Measurements from ENCODE around the gene LRRN4.

DNA sequence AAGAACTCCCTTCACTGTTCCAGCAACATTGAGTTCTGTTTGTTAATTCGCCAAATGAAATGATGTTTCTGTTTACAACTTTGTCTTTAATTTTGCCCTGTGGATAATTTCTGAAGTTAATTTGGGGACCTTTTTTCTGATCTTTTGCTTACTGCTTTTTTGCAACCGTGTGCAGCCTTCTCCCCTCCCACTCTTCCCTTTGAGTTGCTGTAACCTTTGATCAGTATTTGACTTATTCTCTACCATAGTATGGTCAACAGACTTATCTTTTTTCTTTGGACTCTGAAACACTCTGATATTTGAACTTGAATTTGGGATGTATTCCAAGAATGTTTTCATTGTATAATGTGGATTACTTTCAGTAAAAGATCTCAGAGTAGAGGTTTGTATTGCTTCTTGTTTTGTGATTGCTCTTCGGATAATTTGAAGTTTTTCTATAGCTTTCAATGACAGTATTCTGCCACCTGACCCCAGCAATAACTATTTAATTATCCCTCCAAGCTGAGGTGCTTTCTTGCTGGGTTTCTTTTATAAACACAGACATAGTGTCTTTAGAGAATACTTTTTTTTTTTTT is 46.2 kb downstream of the LRRN4 start:
- TF ChIP-seq POLR2A (IDR thresholded peaks at IDR 0.05), result no peak
- TF ChIP-seq, protein P1, sequence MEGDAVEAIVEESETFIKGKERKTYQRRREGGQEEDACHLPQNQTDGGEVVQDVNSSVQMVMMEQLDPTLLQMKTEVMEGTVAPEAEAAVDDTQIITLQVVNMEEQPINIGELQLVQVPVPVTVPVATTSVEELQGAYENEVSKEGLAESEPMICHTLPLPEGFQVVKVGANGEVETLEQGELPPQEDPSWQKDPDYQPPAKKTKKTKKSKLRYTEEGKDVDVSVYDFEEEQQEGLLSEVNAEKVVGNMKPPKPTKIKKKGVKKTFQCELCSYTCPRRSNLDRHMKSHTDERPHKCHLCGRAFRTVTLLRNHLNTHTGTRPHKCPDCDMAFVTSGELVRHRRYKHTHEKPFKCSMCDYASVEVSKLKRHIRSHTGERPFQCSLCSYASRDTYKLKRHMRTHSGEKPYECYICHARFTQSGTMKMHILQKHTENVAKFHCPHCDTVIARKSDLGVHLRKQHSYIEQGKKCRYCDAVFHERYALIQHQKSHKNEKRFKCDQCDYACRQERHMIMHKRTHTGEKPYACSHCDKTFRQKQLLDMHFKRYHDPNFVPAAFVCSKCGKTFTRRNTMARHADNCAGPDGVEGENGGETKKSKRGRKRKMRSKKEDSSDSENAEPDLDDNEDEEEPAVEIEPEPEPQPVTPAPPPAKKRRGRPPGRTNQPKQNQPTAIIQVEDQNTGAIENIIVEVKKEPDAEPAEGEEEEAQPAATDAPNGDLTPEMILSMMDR (IDR thresholded peaks at IDR 0.05 in 4 of 5, conservative IDR thresholded peaks at IDR 0.05 in 1 of 5), result no peak

Measured in gastrocnemius medialis (tissue), 4 donors.